HG03457 (cell line): ENCODE measurements around the gene MCEE.
"Not testable (repeated sequence)": the region's sequence is repeated elsewhere in the genome, so short reads cannot be mapped to it uniquely, and the experiment has no call there.

Source experiments
- ATAC-seq: cut with Tn5 transposase; IDR thresholded peaks from one replicate; pipeline ENCODE4 v1.9.1; 2021; ENCODE audit warnings: moderate number of reproducible peaks; ENCODE audit not compliant: unreplicated experiment

The MCEE gene

GRCh38 chr2:71130152-71130904 lies at the start of gene MCEE, which contains the start of gene MPHOSPH10:
MCEE (minus strand) TSS chr2:71130229; CDS start chr2:71130219, 10 bp downstream.
MPHOSPH10 (plus strand) TSS chr2:71130634; CDS start chr2:71130666, 32 bp downstream.
- ATAC-seq = peak; percentile 88

DNA sequence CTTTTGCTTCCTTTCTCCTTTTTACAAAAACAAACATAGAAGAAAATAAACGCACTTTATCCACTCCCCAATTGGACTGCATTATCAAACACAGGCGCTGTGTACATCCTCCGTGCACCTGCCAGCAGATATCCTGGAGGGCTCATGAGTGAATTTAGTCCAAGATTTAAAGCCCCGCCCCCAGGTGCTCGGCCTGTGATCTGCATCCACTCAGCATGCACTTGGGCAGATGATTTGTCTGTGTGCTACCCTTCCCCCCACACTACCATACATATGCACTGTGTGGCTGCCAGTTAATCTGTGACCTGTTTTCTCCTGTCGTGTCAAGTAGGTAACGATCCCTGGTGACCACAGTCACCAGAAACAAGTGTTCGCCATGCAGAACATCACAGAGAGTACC lies 48.8 kb upstream of the MCEE start:
- not testable (repeated sequence) for ATAC-seq

GRCh38 chr2:71174207-71174606 lies 44.2 kb upstream of the MCEE start:
- no peak for ATAC-seq

- ATAC-seq = no peak
These were observed 43.1 kb upstream of the MCEE start for GRCh38 chr2:71173096-71173495.

GRCh38 chr2:71166812-71167211 lies 36.8 kb upstream of the MCEE start:
- no peak for ATAC-seq

- no peak for ATAC-seq
These were observed 27.2 kb upstream of the MCEE start for GRCh38 chr2:71157124-71157793.

DNA sequence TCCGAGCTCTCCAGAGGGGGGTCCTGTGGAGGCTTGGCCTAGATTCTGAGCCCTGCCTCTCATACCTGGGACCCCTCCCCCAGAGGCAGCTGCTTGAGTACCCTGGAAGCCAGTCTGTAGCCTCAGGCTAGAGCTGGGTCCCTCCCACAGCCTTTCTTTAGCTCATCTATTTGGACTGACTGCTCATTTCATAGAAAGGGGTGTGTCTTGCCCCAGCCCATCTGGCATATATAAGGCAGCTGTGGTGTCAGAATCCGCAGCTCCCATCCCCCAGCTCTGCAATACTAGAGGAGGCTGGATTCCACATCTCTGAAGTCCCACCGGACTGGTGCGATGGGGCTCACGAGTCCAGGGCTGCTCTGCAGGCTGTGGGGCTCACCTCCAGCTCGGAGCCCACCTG lies 26.5 kb upstream of the MCEE start:
- ATAC-seq = no peak

DNA sequence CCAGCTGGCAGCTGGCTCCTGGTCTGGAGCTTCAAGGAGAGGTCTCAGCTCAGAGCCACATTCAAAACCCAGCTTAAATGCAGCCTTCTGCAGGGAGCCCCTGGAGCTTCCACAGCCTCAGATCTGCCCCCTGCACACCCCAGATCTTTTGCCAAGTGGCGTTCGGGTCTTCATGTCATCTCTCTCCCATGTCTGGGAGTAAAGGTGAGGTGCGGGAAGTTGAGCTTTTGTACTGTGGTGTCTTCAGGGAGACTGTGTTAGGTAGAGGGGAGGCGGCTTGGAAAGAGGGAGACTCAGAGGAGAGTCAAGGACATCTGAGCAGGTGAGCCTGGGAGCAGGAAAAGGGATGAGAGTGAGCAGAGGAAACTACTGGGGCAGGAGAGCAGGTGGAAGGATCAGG lies 25.8 kb upstream of the MCEE start:
- ATAC-seq = no peak

DNA sequence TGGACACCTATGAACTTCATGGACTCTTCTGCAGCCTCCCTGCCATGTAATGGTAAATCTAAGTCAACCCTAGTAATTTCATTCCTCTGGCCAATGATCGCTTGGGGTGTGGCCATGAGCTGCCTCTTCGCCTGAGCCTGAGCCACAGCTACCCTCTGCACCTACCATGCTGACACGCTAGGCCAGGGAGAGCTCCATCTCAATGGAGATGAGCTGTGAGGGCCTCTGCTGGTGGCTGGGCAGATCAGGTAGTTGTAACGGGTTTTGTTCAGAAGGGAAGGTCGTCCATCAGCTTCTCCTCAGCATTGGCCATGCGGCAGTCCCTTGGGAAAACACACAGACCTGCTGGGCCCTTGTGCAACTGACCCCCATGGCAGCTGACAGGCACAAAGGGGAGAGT lies 24.8 kb upstream of the MCEE start:
- ATAC-seq = no peak

- ATAC-seq = no peak
These were observed 24.2 kb upstream of the MCEE start for GRCh38 chr2:71154279-71154678.

GRCh38 chr2:71153585-71154224 lies 23.7 kb upstream of the MCEE start:
- no peak for ATAC-seq

DNA sequence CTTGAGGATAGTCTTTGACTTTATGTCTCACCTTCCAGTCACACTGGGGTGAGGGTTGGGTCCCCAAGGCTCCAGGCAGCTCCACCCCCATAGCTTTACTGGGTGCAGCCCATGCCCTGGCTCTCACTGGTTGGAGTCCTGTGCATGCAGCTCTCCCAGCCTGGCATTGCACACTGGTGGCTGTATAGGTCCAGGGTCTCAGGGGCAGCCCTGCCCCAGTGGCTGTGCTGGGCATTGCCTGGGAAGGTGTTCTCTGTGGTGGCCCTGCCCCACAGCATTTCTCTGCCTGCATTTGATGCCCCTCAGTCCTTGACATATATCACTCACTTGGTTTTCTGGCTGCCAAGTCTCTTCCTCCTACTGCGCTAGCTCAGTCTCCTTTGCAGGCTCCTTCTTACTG lies 21.6 kb upstream of the MCEE start:
- ATAC-seq = no peak

DNA sequence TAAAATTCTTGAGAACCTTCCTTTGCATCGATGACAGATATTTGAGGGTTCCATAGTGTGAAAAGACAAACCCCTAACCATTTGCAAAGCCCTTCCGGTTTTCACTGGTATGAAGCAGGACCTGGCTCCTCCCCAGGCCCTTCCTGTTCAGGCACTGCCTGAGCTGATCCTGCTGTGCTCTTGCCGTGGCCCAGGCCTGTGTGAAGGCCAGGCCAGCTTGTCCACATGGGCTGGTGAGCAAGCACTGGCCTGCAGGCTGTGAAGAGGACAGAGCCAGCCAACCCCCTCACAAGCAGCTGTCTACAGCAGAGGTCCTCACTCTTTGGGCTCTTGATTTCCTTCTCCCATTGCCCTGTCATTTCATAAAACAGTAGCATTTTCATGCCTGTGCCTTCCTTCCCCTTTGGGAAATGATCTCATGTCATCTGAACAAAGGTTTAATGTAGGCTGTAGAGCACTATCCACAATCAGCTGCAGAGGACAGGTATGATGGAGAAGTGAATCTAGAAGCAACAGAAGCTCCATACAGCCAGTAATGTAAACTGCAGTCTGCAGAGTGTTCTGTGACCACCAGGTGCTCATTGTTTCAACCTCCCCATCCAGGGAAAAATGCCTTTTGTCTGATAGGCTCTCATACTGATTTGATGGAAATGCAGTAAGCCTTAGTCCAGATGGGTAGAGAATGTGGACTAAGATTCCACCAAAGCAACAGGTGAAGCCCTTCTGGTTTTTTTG lies 20.2 kb upstream of the MCEE start:
- ATAC-seq = no peak

- ATAC-seq = no peak
These were observed 18.6 kb upstream of the MCEE start for GRCh38 chr2:71148506-71149063.

- no peak for ATAC-seq
These were observed 13.8 kb upstream of the MCEE start for GRCh38 chr2:71143782-71144181.

DNA sequence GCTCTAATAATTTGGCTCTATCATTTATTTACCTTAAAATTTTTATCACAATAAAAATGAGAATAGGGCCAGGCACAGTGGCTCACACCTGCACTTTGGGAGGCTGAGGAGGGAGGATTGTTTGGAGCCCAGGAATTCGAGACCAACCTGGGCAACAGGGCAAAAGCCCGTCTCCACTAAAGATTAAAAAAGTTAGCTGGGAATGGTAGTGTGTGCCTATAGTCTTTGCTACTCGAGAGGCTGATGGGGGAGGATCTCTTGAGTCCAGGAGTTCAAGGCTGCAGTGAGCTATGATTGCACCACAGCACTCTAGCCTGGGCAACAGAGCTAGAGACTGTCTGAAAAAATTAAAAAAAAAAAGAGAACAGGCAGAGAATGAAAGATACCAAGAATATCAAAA lies 6.1 kb upstream of the MCEE start:
- no peak for ATAC-seq

DNA sequence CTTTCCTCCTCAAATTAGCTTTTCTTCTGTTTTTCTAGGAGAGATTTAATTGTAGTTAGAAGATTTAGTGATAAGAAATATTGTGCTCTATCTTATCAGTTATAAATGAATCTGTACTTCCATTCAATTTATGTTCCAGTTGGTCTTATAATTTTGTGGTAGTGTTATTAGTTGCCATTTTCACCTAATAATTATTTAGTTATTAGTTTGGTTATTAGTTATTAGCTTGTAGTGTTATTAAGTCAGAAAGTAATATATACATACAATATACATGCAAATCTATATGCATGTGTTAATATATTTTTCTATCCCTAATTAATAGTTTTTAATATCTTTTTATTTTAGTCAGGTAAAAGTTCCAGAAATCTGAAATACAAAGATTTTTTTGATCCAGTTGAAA lies 3.6 kb upstream of the MCEE start:
- ATAC-seq = no peak

- ATAC-seq = not testable (repeated sequence)
These were observed 1.5 kb upstream of the MCEE start for GRCh38 chr2:71131387-71132166.

DNA sequence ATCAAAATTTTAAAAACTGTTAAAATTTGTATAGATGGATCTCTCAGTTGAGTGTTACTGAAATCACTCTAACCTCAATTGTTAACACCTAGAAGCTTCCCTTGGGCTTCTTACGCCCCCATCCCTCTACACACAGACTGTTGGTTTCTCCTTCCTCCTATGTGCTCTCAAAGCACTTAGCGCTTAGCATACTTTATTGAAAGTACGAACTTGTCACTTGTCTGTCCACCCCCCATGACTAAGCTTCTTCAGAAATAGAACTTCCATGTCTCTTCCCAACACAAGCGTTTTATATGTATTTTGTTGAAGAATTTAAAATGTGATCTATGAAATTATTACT lies 846 bp upstream of the MCEE start:
- peak; percentile 13 for ATAC-seq

GRCh38 chr2:71129902-71130151 lies 202 bp downstream of the MCEE start:
- ATAC-seq = peak; percentile 36
